T47D (cell line): ENCODE results near the gene CDK18.

Experiments
- DNase-seq, 2 experiments: peaks; one replicate each; pipeline versions ENCODE4 v3.0.0 to v3.0.0-alpha.2; 2011 to 2012; ENCODE audit warnings: low read depth in 1 of 2, low spot score in 1 of 2
- JUND ChIP-seq: IDR thresholded peaks from 2 replicates; pipeline ENCODE4 v1.6.1; 2012; ENCODE audit warnings: low read depth
- in situ Hi-C: cut with HindIII; loops from 2 replicates; pipeline ENCODE4 v1.10.0; 2016; ENCODE audit warnings: low sequenced_read_pairs, low pct_unique_long_range_greater_than_20kb

Gene CDK18

GRCh38 chr1:205546541-205546940 lies 42.1 kb downstream of the CDK18 start:
- no peak for TF ChIP-seq JUND

DNA sequence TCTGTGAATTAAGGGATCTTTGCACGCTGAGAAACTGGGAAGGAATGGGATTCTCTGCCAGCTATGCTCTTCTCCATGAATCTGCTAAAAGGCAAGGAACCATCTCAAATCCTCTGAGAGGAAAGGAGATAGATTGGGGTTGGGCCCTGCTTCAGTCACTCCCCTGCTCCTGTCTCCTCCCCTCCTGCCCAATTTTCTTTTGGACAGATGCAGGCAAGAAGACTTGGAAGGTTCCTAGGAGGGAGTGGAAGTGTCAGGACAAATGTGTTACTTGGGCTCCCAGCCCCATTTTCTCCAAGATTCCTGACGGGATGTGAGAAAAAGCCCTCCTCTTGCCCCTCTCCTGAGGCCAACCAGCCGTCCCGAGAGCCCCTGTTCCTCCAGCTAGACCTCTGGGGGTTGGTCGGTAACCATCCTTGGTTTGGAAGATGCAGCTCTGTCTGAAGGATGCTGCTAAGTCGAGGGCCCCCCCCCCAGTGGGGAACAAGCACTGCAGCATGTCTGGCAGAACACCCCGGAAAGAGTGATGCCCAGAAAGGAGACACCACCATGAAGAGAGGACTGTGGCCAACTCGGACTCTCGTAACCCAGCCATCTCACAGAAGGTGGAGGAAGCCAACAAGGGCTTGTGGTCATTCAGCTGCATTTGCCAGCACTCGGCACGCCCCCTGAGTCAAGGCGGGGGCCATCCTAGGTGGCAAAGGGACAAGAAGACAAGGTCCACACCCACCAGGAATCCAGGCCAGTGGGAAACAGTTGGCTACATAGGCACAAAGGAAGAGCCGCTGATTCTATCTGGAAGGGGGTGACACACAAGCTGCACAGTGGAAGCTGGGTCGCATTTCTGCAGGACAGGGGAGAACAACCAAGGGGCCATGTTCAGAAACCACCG lies 43.7 kb downstream of the CDK18 start:
- in situ Hi-C loops = no loop called here
- no peak for DNase-seq

More at GRCh38 chr1:205546541-205546940, 42.1 kb downstream of the CDK18 start:
- no peak for DNase-seq
- in situ Hi-C loops = no loop called here

DNA sequence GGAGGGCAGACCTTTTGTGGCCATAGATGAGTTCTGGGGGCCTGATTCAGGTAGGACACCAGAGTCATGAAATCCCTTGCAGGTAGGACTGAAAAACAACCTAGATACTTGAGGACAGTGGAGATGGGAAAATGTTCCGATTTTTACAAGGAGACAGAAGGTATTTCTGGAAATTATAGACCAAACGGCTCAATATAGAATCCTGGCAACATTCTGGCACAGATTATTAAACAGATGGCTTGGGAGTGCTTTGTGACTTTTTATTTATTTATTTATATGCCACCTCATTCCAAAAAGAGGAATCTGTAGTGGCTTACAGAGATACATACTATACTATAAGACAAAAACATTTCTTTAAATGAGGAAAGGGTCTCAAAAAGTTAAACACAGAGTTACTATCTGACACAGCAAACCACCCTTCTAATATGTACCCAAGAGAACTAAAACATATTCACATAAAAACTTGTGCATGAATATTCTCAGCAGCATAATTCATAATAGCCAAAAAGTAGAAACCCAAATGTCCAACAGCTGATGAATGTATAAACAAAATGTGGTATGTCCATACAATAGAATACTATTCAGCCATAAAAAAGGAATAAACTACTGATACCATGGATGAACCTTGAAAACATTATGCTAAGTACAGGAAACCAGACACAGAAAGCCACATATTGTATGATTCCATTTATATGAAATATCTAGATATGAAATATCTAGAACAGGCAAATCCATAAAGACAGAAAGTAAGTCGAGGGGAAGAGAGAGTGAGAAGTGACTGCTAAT lies 49.8 kb downstream of the CDK18 start:
- TF ChIP-seq JUND = no peak
- no peak for DNase-seq
- in situ Hi-C loops = no loop called here

More for the DNA sequence above, 43.7 kb downstream of the CDK18 start:
- TF ChIP-seq JUND = no peak

- TF ChIP-seq JUND = no peak
- in situ Hi-C loops = no loop called here
- no peak for DNase-seq
Measured at GRCh38 chr1:205561501-205562203, 57.2 kb downstream of the CDK18 start.

- DNase-seq = peak; percentile 50 to 99
Measured at GRCh38 chr1:205563927-205564441, 59.5 kb downstream of the CDK18 start.

GRCh38 chr1:205565799-205566198 lies 61.3 kb downstream of the CDK18 start:
- TF ChIP-seq JUND = peak; percentile 82
- in situ Hi-C loops = no loop called here
- peak; percentile 42 to 87 for DNase-seq

More at GRCh38 chr1:205563927-205564441, 59.5 kb downstream of the CDK18 start:
- in situ Hi-C loops = no loop called here
- TF ChIP-seq JUND = no peak

DNA sequence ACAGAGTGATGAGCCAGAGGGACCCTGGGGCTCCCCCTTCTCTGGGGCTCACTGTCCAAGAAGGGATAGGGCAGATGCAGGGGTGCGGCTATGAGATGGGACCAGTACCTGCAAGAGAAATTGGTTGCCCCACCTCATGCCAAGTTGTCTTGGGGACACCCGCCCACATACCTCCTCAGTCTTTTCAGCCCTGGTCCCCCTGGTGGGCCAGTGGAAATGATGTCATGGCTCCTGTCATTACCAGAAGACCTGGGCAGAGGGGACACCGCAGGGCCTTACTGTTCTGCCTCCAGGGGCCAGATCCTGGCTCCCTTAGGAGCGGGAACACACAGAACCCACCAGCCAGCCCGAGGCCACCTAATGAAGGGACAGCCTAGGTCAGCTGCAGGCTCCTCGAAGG lies 63.2 kb downstream of the CDK18 start:
- TF ChIP-seq JUND = no peak
- no peak for DNase-seq
- in situ Hi-C loops = no loop called here

DNA sequence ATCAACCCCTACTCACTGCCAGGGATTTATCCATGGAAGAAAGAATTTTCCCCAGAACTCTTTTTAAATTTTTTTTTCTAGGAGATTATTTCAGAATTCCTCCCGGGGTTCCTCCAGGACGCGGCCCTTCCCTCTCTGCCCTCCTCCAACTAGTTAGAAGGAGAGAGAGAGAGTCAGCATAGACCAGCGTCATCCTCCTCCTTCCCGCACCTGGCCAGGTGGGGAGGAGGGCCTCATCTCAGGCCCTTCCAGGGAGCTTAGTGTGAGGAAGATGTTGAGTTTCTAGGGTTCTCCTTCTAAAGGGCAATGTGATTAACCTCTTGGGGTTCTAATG lies 63.6 kb downstream of the CDK18 start:
- no peak for TF ChIP-seq JUND
- in situ Hi-C loops = no loop called here
- DNase-seq = no peak

DNA sequence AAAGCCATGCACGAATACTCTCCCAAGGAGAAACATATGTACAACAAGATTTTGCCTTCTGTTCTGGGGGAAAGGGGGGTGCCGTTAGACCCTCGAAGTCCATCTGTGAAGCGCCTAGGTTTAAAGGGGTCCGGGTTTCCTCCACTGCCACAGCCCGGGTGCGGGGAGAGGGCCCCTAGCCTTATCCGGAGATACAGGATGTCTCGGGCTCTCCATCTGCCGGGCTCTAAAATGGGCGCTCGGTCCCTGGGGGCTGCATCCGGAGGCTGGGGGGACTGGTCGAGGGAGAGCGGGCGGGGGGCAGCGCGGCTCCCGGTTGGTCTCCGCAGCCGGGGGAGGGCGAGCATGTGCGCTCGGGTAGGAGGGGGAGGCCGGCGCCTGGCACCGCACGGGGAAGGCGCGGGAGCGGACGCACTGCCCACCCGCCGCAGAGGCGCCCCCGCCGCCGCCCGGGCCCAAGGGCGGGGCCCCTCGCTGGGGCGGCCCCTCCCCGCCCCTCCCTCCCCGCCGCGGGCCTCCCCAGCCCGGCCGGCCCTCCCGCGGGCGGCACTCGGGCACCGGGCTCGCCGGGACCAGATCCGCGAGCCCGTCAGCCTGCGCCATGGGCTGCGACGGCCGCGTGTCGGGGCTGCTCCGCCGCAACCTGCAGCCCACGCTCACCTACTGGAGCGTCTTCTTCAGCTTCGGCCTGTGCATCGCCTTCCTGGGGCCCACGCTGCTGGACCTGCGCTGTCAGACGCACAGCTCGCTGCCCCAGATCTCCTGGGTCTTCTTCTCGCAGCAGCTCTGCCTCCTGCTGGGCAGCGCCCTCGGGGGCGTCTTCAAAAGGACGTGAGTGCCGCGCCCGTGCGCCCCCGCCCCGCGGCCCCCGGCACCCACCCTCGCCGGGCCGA lies 64.2 kb downstream of the CDK18 start:
- peak in 1 of 2 experiments; percentile 31 for DNase-seq
- no peak for TF ChIP-seq JUND
- in situ Hi-C loops = no loop called here

- no peak for DNase-seq
- in situ Hi-C loops = no loop called here
- TF ChIP-seq JUND = no peak
Measured at GRCh38 chr1:205569411-205570172, 65.1 kb downstream of the CDK18 start.

GRCh38 chr1:205570173-205570501 lies 65.7 kb downstream of the CDK18 start:
- no peak for TF ChIP-seq JUND
- in situ Hi-C loops = no loop called here
- DNase-seq = no peak
